SJSA1 (cell line): ENCODE measurements around the gene CEP112. TPM values are rescaled to one million over a fixed set of nuclear protein-coding genes. Genes with fewer than 3 reads are reported as not detected.

ENCODE experiments used
- DNase-seq, 2 experiments: peaks; one replicate each; pipeline ENCODE4 v3.0.0-alpha.2; 2015 to 2020; ENCODE audit warnings: low spot score in 2 of 2, low read depth in 1 of 2
- H3K27ac ChIP-seq: fragments of 250-450 bp; sonication (Bioruptor Pico); 2 replicates; pipeline ENCODE4 v1.5.1; 2020; ENCODE audit warnings: mild to moderate bottlenecking, moderate library complexity
- H3K27me3 ChIP-seq: fragments of 250-450 bp; sonication (Bioruptor Pico); replicated peaks from 2 replicates; pipeline ENCODE4 v1.5.1; 2020; ENCODE audit warnings: mild to moderate bottlenecking, moderate library complexity
- H3K36me3 ChIP-seq: fragments of 250-450 bp; sonication (Bioruptor Pico); 2 replicates; pipeline ENCODE4 v1.5.1; 2020; ENCODE audit warnings: mild to moderate bottlenecking
- H3K4me1 ChIP-seq: fragments of 250-450 bp; sonication (Bioruptor Pico); replicated peaks from 2 replicates; pipeline ENCODE4 v1.6.1; 2021; ENCODE audit warnings: mild to moderate bottlenecking
- H3K4me3 ChIP-seq: fragments of 250-450 bp; sonication (Bioruptor Pico); 2 replicates; pipeline ENCODE4 v1.5.1; 2020; ENCODE audit warnings: mild to moderate bottlenecking
- H3K9me3 ChIP-seq: fragments of 250-450 bp; sonication (Bioruptor Pico); replicated peaks from 2 replicates; pipeline ENCODE4 v1.5.1; 2020; ENCODE audit warnings: mild to moderate bottlenecking
- total RNA-seq: library from RNA; depleted of rRNA; stranded (reverse); fragments of >200 nt; shearing (Covaris generic); gene quantifications from 2 replicates; pipeline ENCODE4 v1.2.3, GENCODE V29; 2014

CEP112 gene
- total RNA-seq, 1 experiment from 2014 or later = 9.6 TPM

DNA sequence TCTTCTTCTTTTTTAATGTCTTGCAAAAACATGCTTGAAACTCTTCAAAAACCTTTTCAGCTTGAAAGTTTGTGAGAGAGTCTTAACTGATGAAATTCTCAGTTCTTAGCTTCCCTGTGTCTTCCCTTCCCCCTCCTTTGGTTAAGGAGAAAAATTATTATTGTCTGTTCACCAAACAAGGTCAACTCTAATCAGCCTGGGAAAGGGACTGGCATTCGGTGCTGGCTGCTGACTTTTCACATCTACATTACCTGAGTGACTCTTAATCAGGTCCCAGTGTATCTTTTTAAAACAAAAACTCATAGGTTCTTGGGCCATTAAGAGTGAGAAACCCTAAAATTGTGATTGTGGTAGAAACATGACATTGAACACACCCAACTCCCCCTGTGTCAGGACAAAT lies 591.4 kb downstream of the CEP112 start:
- H3K36me3 ChIP-seq = no peaks in the 10 kb centered on the region
- no peak overlapping the region for H3K4me3 ChIP-seq
- no peaks in the 10 kb centered on the region for H3K27me3 ChIP-seq
- no peaks in the 10 kb centered on the region; the same call in 1 of the 2 replicates for H3K9me3 ChIP-seq
- H3K4me1 ChIP-seq = peaks cover 9% of the 10 kb centered on the region
- DNase-seq = no peak
- no peak overlapping the region for H3K27ac ChIP-seq

DNA sequence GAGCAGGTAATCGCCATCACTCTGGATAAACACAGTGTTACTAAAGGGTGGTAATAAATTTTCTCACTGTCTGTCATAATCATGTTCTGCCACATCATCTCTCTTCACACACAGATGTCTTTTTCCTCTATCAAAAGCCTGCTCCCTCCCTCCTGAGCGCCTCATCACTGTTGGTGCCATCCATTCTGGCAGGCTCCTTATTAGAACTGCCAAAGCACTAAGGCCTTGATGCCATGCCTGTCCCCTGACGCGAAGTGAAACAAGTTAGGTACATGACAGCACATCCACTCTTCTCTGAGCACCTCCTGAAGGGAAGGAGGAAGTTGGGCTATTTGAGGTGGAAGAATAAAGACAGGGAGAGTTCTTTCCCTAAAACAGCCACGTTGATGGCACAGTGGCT lies 592.3 kb downstream of the CEP112 start:
- Histone ChIP-seq H3K4me1 (peaks cover 9% of the 10 kb centered on the region), H3K36me3 (no peaks in the 10 kb centered on the region), H3K4me3 (no peak overlapping the region), H3K27me3 (no peaks in the 10 kb centered on the region), H3K27ac (no peak overlapping the region), H3K9me3 (no peaks in the 10 kb centered on the region; the same call in 1 of the 2 replicates)
- no peak for DNase-seq

DNA sequence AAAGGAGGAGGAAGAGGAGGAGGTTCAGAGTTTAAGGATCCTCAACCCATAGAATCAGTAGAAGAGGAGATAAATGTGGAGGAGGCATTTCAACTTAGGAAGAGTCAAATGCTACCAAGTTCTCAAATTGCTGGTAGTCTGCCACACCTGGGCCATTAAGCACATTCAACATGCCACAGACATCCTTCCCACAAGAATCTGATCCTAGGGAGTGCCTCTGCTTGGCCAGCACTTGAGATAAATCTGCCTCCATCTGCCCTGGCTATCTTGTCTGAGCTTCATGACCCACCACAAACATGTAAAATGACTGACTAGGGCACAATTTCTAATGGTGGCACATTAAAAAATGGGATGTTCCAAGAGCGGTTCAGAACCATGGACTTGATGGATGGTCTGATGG lies 593.2 kb downstream of the CEP112 start:
- Histone ChIP-seq H3K4me3 (no peak overlapping the region), H3K9me3 (no peaks in the 10 kb centered on the region; the same call in 1 of the 2 replicates), H3K27me3 (no peaks in the 10 kb centered on the region), H3K36me3 (no peaks in the 10 kb centered on the region), H3K4me1 (peaks cover 2% of the 10 kb centered on the region), H3K27ac (no peak overlapping the region)
- no peak for DNase-seq

DNA sequence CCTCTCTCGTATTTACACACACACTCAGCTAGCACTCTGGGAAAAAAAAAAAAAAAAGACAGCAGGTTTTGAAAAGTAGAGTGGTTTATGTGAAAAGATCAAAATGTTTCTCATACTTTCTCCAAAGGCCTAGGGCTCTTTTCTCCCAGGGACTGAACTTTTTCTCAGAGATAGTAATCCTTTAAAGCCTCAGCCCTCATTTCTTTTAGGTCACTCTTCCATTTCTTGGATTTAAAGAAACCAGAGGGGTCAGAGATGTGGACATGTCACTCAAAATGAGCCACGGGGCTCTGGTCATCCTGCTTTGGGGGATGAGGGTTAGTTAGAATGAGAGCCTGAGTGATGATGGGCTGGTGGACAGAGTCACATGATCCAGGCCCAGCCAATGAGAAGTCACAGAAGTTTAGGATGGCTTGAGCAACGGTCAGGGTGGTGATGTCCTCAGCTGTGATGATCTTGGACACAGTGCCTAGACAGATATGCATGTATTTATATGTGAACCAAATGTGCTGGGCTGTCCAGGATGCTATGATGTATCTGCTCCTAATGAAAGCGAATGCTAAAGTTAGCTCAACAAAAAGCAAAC lies 596.8 kb downstream of the CEP112 start:
- no peaks in the 10 kb centered on the region for H3K27me3 ChIP-seq
- H3K4me3 ChIP-seq = no peak overlapping the region
- H3K36me3 ChIP-seq = no peaks in the 10 kb centered on the region
- no peaks in the 10 kb centered on the region for H3K4me1 ChIP-seq
- no peak for DNase-seq
- no peaks in the 10 kb centered on the region for H3K9me3 ChIP-seq
- H3K27ac ChIP-seq = no peak overlapping the region

DNA sequence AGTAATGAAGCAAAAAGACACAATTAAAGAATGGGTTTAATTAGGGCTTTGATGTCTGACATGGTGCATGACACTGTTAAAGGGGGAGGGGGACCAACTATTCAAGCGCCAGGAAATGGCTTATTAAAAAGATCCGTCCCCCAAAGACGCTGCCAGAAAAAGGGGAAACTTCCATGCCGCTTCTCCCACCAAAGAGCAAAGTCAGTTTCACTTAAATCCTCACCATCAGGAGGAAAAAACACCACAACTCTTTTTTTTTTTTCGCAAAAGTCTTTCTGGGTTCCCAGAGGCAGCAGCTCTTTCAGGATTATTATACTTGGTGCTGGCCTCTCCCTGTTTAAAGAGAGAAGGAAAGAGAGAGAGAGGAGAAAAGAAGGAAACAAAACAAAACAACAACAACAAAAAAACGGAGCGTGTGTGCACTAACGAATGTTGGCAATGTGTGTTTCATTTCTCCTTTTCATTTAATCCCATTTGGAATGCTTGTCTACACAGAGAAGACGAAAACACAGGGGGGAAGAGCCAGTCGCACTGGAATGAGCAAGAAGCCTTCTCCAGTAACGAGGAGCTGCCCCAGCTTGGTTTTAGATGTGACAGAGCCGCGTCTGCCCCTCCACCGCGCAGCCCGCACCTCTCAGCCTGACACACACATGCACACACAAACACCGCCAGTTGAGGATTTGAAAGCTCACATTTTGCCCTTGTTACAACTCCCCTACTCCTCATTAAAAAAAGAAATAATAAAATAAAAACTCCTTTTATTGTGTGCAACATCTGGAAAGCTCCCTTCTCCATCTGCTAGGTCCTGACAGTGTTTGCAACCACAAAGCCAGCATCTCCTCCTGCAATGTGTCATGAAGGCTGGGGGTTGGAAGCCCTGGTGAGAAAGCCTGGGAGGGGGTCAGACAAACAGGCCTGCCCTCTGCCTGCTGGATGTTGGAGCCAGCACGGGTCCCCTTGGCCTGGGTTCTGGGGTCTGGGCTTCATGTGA lies 597.8 kb downstream of the CEP112 start:
- Histone ChIP-seq H3K36me3 (no peaks in the 10 kb centered on the region), H3K27me3 (no peaks in the 10 kb centered on the region), H3K9me3 (no peaks in the 10 kb centered on the region), H3K4me3 (no peak overlapping the region), H3K4me1 (no peaks in the 10 kb centered on the region), H3K27ac (no peak overlapping the region)
- DNase-seq = no peak

DNA sequence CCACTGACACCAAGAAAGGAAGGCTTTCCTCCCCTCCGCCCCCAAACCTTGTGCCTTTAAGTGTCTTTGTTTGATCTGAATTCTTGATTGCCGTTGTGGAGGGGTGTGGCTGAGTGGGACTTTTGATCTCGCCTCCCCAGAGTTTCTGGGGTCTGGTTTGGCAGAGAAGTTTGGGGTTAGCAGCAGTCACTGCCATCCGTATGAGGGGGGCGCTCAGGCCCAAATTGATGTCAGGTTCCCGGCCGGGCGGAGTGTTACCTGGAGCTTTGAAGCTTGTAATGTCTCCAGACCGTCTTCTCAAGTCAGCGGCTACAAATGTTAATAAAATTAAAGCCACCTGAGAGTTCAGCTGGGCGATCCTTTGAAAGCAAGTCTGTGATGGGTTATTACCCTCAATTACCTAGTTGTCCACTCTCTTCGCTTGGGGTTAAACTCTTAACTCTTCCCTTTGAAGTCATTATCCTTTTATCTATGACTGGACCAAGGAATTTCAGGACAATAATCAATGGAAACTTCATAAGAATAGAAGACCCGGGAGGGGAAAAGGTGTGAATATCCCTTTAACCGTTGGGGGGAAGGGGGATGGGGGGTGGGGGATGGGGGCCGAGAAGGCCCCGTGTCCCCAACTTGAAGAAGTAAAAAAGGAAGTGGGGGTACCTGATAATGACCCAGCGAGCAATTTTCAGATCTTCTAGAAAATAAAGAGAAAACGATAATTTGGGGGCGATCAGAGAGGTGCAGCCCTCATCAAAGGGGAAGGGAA lies 598.7 kb downstream of the CEP112 start:
- Histone ChIP-seq H3K27ac (no peak overlapping the region), H3K9me3 (no peaks in the 10 kb centered on the region), H3K4me3 (no peak overlapping the region), H3K27me3 (no peaks in the 10 kb centered on the region), H3K36me3 (no peaks in the 10 kb centered on the region), H3K4me1 (no peaks in the 10 kb centered on the region)
- no peak for DNase-seq

DNA sequence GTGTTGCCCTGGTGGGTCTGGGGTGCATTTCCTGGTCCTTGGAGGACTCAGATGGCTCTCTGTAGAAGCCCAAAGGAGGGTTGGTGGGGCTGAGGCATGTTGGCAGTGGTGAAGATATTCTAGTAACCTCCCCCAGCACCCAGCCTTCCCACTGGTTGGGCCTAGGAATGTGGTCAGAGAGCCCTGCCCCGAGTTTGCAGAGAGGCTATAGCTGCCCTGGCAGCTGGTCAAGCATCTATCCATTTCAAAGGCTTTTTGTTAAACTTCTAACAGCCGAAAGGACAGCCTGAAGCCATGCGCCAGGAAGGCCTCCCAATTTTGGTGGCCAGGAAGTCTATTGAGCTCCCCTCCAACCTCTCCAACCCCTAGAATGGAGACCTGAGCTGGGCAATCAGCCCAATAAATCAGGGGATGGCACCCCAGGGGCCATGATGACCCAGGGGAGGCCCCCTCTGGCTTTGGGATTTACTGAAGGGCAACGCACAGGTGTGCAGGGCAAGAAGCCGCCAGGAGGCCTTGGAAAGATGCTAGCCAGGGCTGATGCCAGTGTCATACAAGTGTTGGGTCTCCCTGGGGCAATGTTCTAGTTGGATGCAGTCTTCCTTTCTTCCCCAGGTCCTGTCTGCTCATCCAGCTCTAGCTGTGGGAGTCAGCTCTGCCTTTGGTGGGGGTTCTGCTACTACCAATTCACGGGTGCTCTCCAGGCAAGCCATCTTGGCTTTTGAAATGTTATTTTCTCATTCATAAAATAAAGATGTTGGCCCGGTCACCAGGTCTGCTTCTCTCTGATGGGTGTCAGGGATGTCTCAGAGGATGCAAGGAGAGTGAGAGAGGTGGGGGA lies 599.6 kb downstream of the CEP112 start:
- Histone ChIP-seq H3K27ac (no peak overlapping the region), H3K9me3 (no peaks in the 10 kb centered on the region), H3K4me1 (no peaks in the 10 kb centered on the region), H3K36me3 (no peaks in the 10 kb centered on the region), H3K4me3 (no peak overlapping the region), H3K27me3 (no peaks in the 10 kb centered on the region)
- no peak for DNase-seq

DNA sequence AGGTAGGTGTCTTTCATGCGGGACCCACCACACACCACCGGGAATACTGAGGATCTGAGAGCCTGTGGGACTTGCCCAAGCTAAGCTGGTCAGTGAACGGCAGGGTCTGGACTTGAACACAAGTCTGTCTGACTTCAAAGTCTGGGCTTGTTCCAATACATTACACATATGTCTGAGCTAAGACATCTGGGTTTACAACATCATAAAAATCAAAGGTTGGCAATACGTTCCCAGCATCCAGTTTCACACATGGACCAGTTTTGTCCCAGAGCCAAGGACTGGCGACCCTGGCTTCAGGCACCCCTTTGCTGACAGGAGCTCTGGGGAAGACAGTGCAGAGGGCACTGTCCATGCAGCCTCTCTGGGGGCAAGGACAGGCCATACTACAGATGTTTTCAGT lies 602.6 kb downstream of the CEP112 start:
- Histone ChIP-seq H3K4me3 (no peak overlapping the region), H3K27ac (no peak overlapping the region), H3K9me3 (no peaks in the 10 kb centered on the region), H3K27me3 (no peaks in the 10 kb centered on the region), H3K4me1 (no peaks in the 10 kb centered on the region), H3K36me3 (no peaks in the 10 kb centered on the region)
- no peak for DNase-seq

DNA sequence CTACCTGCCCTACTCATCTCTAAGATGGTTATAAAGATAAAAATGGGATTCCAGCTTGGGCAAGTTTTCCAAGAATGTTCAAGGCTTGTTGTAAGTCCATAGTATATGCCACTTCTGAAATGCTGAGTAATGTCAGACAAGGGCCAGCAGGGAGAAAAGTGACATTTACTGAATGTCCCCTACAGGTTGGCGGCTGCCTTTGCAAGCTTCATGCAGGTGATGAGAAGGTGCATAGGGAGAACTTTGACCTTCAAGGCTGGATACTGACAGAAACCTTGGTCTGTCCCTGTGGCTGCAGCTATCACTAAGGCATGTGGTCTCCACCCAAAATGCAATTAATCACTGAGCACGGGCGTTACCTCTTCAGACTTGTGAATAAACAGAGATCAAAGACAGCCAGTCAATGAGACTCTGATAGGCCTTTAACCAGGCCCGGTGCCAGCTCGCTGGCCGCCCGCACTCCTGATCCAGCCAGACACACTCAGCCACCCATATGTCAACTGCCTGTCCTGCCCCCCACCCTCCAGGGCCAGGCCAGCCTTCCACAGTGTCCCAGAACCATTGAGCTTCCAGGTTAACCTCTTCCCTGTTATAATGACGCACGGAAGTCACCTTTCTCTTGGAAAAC lies 603.6 kb downstream of the CEP112 start:
- no peaks in the 10 kb centered on the region for H3K36me3 ChIP-seq
- H3K9me3 ChIP-seq = no peaks in the 10 kb centered on the region
- H3K27me3 ChIP-seq = no peaks in the 10 kb centered on the region
- H3K27ac ChIP-seq = no peak overlapping the region
- no peak for DNase-seq
- no peaks in the 10 kb centered on the region for H3K4me1 ChIP-seq
- no peak overlapping the region for H3K4me3 ChIP-seq

DNA sequence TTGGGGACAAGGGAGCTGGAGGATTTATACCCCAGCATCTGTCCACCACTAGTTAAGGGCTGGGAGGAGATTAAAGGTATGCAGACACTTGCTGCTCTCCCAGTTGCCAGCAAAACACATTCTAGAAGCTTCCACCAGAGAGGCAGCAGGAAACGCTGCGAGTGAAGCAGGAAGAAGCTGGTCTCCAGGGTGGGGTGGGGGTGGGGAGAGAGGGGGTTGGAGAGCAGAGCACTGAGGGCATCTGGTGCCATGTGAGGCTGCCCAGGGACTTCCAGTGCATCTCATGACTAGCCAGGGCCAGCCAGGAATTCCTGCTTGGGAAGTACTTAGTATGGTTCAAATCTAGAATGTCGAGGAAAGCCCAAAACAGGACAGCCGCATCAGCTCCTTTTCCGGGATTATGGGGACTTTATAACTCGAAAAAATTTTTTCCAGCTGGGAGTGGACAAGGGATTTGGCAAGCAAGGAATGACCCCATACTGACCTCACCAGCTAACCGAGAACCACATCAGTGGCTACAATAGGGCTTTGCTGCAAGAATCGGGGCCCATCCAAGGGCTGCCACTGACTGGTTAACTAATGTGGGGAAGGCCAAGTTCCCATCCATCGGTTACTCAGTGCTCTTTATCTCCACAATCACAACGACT lies 604.3 kb downstream of the CEP112 start:
- no peak overlapping the region for H3K27ac ChIP-seq
- no peaks in the 10 kb centered on the region for H3K36me3 ChIP-seq
- H3K27me3 ChIP-seq = no peaks in the 10 kb centered on the region
- no peak overlapping the region for H3K4me3 ChIP-seq
- no peaks in the 10 kb centered on the region for H3K9me3 ChIP-seq
- DNase-seq = no peak
- no peaks in the 10 kb centered on the region for H3K4me1 ChIP-seq

DNA sequence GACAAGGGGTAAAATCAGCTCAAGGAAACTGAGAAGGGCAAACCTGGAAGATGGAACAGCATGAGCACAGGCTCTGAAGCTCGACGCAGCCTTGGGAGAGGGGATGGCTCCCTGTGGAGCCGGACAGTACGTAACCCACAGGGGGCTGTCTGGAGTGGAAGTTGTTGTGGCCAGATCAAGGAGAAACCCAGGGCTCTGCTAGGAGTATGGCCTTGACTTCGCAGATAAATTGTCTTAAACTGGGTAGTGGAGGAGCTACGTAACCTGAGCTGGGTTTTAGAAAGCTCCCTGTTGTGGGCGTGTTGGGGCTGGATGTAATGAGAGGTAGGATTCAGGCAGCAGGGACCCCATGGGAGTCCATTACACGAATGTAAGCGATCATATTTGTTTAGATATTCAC lies 605.0 kb downstream of the CEP112 start:
- no peaks in the 10 kb centered on the region for H3K36me3 ChIP-seq
- H3K4me3 ChIP-seq = no peak overlapping the region
- DNase-seq = no peak
- no peaks in the 10 kb centered on the region for H3K9me3 ChIP-seq
- H3K27ac ChIP-seq = no peak overlapping the region
- no peaks in the 10 kb centered on the region for H3K4me1 ChIP-seq
- no peaks in the 10 kb centered on the region for H3K27me3 ChIP-seq
